Parietal lobe (tissue), 1 donor: ENCODE results near the gene CTLA4. TPM values are rescaled to one million over a fixed set of nuclear protein-coding genes. Genes with fewer than 3 reads are reported as not detected.

Experiments
- total RNA-seq: library from RNA; depleted of rRNA; stranded (reverse); fragments of >200 nt; gene quantifications from one replicate; pipeline ENCODE4 v1.2.3, GENCODE V29; 2014

The CTLA4 gene
- not detected for total RNA-seq

GRCh38 chr2:203867561-203868200 is at the start of gene CTLA4:
Gene CTLA4 (plus strand): TSS chr2:203867771. CDS start chr2:203867943, 172 bp downstream.

Other genes starting within 250 kb of the CTLA4 start
- gene CD28, start 161.1 kb upstream of the CTLA4 start, total RNA-seq: under 0.01 TPM
- not detected for gene ICOS, start 69.0 kb downstream of the CTLA4 start, total RNA-seq